Subcutaneous abdominal adipose tissue (tissue), 5 donors: Measurements from ENCODE around the gene CISD3.

Experiments used
- H3K27ac ChIP-seq: one replicate; pipeline ENCODE4 v1.7.0; 2013; ENCODE audit warnings: low read depth, mild to moderate bottlenecking, inconsistent platforms, low read length, moderate library complexity
- H3K27me3 ChIP-seq, 5 donors: one replicate each; pipeline ENCODE4 v1.7.0; 2013; ENCODE audit warnings: low read length in 5 of 5, inconsistent platforms in 1 of 5; ENCODE audit not compliant: control insufficient read depth in 5 of 5, insufficient read depth in 4 of 5
- H3K36me3 ChIP-seq, 5 donors: one replicate each; pipeline ENCODE4 v1.7.0; 2013; ENCODE audit warnings: low read length in 5 of 5; ENCODE audit not compliant: control insufficient read depth in 5 of 5, insufficient read depth in 5 of 5
- H3K4me1 ChIP-seq, 5 donors: one replicate each; pipeline ENCODE4 v1.7.0; 2013; ENCODE audit warnings: low read length in 5 of 5, mild to moderate bottlenecking in 3 of 5, moderate library complexity in 1 of 5; ENCODE audit not compliant: control insufficient read depth in 5 of 5, insufficient read depth in 5 of 5
- H3K4me3 ChIP-seq, 5 donors: one replicate each; pipeline ENCODE4 v1.7.0; 2013; ENCODE audit warnings: low read length in 5 of 5, low read depth in 1 of 5
- H3K9ac ChIP-seq, 5 donors: one replicate each; pipeline ENCODE4 v1.7.0; 2013; ENCODE audit warnings: low read length in 5 of 5, mild to moderate bottlenecking in 4 of 5, moderate library complexity in 3 of 5
- H3K9me3 ChIP-seq, 5 donors: one replicate each; pipeline ENCODE4 v1.7.0; 2013; ENCODE audit warnings: low read length in 5 of 5; ENCODE audit not compliant: control insufficient read depth in 5 of 5
- donor health status: healthy.
- donor health status: healthy.
- donor health status: healthy.
- donor health status: healthy.
- donor health status: healthy.

CISD3 gene

DNA sequence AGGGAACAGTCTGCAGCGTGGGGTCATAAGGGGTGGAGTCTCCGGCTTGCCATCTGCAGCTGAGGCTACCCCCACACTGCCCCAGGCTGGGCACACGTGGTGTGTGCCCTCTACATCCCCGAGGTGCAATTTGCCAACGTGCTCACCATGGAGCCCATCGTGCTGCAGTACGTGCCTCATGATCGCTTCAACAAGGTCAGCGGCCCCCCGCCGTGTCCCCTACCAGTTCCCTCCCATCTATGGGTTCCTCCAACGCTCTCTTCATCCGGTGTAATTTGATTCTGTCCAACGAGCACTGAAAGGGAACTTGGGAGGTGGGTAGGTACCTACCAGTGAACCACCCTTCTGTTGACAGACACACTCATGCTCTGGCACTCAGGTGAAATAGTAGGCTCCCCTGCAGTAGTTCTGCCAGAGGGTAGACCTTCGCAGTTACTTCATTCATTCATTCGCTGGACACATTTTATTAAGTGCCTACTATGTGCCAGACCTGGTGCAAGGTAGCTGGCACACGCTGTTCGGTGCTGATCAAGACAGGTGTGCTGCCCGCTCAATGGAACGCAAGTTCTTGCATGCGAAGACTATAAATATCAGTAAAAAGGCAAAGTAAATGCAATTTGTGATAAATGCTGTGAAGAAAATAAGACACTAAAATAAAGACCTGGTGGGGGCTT lies 22.3 kb upstream of the CISD3 start:
- Histone ChIP-seq H3K9ac (no peak overlapping the region), H3K9me3 (no peaks in the 10 kb centered on the region), H3K27me3 (no peaks in the 10 kb centered on the region), H3K4me3 (no peak overlapping the region), H3K36me3 (peaks cover 0 to 50% (median 44%) of the 10 kb centered on the region in 5 donors), H3K27ac (peak overlapping the region; percentile 75), H3K4me1 (peaks cover 5 to 40% (median 33%) of the 10 kb centered on the region in 5 donors)

DNA sequence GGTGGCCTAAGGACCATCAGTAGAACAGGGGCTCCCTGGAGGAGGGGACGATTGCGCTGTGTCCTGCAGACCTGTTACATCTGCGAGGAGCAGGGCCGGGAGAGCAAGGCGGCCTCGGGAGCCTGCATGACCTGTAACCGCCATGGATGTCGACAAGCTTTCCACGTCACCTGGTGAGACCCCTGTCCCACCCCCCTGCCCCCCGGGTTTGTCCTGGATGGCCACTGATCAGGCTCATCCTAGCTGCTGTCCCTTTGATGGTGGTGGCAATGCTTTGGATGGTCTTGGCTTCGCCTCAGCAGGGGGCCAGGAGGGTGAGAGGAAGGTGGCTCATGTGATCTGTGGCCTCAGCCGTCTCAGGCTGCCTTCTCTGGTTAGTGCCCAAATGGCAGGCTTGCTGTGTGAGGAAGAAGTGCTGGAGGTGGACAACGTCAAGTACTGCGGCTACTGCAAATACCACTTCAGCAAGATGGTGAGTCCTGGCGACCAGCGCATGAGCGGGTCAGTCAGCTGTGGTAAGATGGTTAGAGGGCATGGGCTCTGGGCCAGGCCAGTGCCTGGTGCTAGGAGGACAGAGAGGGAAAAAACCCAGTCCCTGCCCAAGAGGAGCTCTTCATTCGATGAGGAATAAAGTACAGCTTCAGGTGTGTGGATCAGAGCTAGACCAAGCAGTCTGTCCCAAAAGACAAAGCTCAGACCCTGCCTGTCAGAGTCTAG lies 20.9 kb upstream of the CISD3 start:
- H3K27ac ChIP-seq = no peak overlapping the region
- no peaks in the 10 kb centered on the region for H3K27me3 ChIP-seq
- no peak overlapping the region for H3K9ac ChIP-seq
- no peaks in the 10 kb centered on the region for H3K9me3 ChIP-seq
- H3K4me3 ChIP-seq = no peak overlapping the region
- H3K4me1 ChIP-seq = peaks cover 2 to 25% (median 20%) of the 10 kb centered on the region in 5 donors
- H3K36me3 ChIP-seq = peaks cover 0 to 65% (median 58%) of the 10 kb centered on the region in 5 donors

DNA sequence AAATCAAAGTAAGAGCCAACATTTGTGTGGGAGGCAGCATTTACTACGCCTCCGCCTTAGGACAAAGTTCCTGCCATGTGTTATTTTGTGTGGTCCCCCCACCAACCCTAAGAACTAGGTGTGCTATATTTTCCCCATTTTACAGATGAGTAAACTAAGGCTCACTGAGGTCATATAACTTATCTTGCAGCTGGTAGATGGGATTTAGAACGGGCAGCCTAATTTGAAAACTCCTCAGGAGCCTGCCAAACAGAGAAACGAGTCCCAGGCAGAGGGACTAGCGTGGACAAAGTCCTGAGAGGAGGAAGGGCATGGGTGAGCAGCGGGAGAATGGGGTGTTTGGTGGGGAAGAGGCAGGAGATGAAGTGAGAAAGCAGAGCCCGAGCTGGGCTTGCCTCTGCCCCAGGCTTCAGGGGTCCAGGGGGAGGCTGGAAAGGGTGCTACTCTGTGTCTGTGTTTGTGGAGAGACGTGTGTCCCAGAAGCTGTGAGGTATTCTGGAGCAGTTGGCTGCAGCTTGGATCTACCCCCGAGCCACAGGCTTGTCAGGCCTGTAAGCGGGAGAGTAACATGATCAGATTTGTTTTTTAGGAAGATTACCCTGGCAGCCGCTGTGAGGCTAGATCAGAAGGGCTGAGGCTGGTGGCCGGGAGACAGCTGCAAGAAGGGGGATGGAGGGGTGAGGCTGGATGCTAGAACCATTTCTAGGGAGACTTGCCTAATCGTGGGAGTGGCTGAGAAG lies 20.1 kb upstream of the CISD3 start:
- Histone ChIP-seq H3K27ac (no peak overlapping the region), H3K27me3 (no peaks in the 10 kb centered on the region), H3K36me3 (peaks cover 0 to 72% (median 64%) of the 10 kb centered on the region in 5 donors), H3K4me1 (peaks cover 2 to 20% (median 18%) of the 10 kb centered on the region in 5 donors), H3K9ac (no peak overlapping the region), H3K9me3 (no peaks in the 10 kb centered on the region), H3K4me3 (no peak overlapping the region)

DNA sequence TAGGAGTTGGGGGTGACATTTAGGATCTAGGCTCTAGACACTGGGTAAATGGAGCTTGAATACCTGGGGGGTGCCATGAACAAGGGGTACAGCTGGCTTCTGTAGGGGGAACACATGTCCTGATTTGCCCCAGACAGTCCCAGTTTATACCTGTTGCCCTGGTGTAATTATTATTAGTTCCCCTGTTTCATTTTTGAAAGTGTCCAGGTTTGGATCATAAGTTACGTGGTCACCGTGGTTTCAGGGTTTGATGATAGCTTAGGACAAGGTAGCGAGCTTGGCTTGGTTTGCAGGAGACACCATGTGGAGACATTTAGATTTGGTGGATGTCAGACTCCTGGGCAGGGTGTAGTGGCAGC lies 19.6 kb upstream of the CISD3 start:
- no peak overlapping the region for H3K27ac ChIP-seq
- no peak overlapping the region for H3K4me3 ChIP-seq
- peaks cover 0 to 78% (median 70%) of the 10 kb centered on the region in 5 donors for H3K36me3 ChIP-seq
- H3K4me1 ChIP-seq = peaks cover 2 to 20% (median 18%) of the 10 kb centered on the region in 5 donors
- H3K27me3 ChIP-seq = no peaks in the 10 kb centered on the region
- no peak overlapping the region for H3K9ac ChIP-seq
- H3K9me3 ChIP-seq = no peaks in the 10 kb centered on the region

DNA sequence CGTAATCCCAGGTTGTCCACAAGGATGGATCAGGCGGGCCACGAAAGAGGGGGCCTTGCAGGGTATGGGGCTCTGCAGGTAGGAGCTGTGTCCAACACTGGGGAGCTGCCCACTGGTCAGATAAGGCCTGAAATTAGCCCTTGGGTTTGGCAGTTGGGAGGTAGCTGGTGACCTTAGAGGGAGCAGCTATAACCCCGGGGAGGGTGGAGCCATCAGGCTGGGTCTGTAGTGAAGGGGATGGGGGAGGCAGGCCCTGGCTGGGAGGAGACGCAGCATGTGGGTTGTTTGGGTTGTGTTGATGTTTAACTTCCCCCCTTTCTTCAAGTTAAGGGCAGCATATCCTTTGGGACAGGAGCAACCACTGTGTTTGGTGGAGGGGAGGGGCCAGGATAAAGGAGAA lies 19.2 kb upstream of the CISD3 start:
- H3K27me3 ChIP-seq = no peaks in the 10 kb centered on the region
- H3K27ac ChIP-seq = no peak overlapping the region
- peaks cover 2 to 17% (median 15%) of the 10 kb centered on the region in 5 donors for H3K4me1 ChIP-seq
- H3K9ac ChIP-seq = no peak overlapping the region
- no peaks in the 10 kb centered on the region for H3K9me3 ChIP-seq
- H3K4me3 ChIP-seq = no peak overlapping the region
- peaks cover 0 to 82% (median 74%) of the 10 kb centered on the region in 5 donors for H3K36me3 ChIP-seq

DNA sequence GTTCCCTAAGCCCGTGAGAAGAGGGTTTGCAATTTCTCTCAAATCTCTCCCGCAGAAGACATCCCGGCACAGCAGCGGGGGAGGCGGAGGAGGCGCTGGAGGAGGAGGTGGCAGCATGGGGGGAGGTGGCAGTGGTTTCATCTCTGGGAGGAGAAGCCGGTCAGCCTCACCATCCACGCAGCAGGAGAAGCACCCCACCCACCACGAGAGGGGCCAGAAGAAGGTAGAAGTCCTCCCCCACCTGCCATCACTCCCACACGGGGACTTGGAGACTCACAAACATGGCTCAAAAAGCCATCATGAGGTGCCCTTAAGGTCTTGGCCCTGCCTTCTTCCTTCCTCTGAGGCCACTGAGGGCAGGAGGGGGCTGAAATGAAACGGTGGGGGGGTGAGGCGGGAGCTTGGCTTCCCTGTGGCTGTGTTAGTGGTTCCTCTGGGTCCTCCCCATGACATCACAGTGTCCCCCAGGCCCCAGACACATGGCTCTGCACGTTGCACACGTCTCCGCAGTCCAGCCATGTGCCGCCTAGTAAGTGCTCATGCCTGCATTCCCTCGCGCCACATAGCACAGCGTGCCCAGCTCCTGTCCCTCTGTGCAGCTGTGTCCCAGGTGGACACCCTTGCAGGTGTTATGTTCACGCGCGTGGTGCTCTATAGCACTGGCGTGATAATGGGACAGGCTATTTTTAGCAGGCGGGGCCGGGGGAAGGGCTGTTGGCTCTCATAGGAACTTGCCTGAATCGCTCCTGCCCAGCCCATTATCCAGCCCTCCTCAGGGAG lies 18.2 kb upstream of the CISD3 start:
- Histone ChIP-seq H3K9me3 (no peaks in the 10 kb centered on the region), H3K4me3 (no peak overlapping the region), H3K4me1 (peaks cover 0 to 7% (median 5%) of the 10 kb centered on the region in 5 donors), H3K27ac (no peak overlapping the region), H3K27me3 (no peaks in the 10 kb centered on the region), H3K9ac (no peak overlapping the region), H3K36me3 (peaks cover 0 to 92% (median 84%) of the 10 kb centered on the region in 5 donors)

DNA sequence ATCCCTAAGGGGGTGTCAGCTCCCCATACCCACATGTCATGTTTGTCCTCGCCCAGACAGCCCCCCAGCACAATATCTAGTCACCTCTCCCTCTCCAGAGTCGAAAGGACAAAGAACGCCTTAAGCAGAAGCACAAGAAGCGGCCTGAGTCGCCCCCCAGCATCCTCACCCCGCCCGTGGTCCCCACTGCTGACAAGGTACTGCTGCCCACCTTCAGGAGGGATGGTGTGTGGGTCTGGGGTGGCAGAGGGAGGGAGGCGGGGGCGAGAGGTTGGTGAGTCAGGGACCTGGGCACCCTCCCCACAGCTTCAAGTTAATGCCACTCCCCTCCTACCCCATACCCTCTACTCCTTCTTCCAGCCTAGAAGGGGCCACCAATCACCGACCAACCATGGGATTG lies 17.5 kb upstream of the CISD3 start:
- H3K36me3 ChIP-seq = peaks cover 0 to 95% (median 88%) of the 10 kb centered on the region in 5 donors
- H3K9me3 ChIP-seq = no peaks in the 10 kb centered on the region
- peaks cover 0 to under 1% (median 0%) of the 10 kb centered on the region in 5 donors for H3K4me1 ChIP-seq
- H3K9ac ChIP-seq = no peak overlapping the region
- no peak overlapping the region for H3K4me3 ChIP-seq
- H3K27ac ChIP-seq = no peak overlapping the region
- H3K27me3 ChIP-seq = no peaks in the 10 kb centered on the region

DNA sequence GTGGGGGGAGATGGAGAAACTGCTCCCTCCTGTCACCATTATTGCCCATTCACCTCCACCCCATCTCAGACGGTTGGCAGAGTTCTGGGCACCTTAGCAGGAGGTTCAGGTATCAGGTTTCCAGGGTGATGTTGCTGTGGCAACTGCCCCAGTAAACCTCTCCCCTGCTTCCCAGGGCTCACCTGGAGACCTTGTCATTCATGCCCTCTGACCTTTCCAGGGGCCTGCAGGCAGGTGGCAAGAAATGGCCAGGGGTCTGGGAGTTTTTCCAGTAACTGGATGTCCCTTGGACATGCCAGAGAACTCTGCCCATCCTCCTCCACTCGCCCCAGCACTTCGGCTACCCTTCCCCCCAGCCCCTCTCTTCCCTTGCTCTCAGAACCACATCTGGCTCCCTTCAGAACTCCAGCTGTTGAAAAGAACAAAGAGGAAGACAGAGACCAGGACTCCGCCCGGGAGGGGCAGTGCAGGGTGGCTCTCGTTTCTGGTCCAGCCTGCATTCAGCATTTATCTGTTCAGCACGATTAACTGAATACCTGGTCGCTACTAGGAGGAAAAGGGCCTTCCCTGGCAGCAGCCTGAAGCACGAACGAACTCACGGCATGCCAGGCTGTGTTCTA lies 16.6 kb upstream of the CISD3 start:
- Histone ChIP-seq H3K27ac (no peak overlapping the region), H3K36me3 (peaks cover 0 to 95% (median 89%) of the 10 kb centered on the region in 5 donors), H3K27me3 (no peaks in the 10 kb centered on the region)

DNA sequence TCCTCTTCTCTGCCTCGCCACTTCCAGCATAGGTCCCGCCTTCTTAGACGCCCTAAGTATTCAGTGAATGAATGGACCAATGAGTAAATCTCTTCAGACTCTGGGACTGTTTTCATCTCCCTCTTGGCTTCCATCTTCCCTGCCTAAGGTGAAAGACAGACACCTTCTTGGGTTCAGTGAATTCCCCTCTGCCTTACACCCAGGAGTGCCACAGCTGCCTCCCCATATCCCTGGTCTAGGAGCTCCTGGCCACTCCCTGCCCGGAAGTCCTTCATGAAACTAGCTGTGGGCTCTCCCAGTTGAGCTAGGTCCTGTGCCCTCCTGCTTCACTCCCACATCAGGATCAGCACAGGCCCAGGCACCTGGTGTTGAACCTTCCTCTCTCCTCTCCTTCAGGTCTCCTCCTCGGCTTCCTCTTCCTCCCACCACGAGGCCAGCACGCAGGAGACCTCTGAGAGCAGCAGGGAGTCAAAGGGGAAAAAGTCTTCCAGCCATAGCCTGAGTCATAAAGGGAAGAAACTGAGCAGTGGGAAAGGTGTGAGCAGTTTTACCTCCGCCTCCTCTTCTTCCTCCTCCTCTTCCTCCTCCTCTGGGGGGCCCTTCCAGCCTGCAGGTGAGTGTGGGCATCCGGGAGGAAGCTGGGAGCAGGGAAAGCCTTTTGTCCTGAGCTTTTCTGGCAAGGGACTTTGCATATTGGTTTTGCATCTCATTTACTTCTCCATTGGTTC lies 14.8 kb upstream of the CISD3 start:
- Histone ChIP-seq H3K4me1 (no peaks in the 10 kb centered on the region), H3K9me3 (no peaks in the 10 kb centered on the region), H3K27me3 (no peaks in the 10 kb centered on the region), H3K9ac (no peak overlapping the region), H3K27ac (no peak overlapping the region), H3K4me3 (no peak overlapping the region), H3K36me3 (peaks cover 0 to 95% (median 80%) of the 10 kb centered on the region in 5 donors)

More for the DNA sequence above, 16.6 kb upstream of the CISD3 start:
- Histone ChIP-seq H3K4me3 (no peak overlapping the region), H3K9ac (no peak overlapping the region), H3K4me1 (no peaks in the 10 kb centered on the region), H3K9me3 (no peaks in the 10 kb centered on the region)
